Nephron (organoid): ENCODE measurements around the gene LNX1.

Experiments
- H3K27ac Mint-ChIP-seq, 3 experiments: 2 replicates each; pipeline ENCODE4 v1.8.0; 2020; ENCODE audit warnings: mixed read lengths in 3 of 3, mild to moderate bottlenecking in 2 of 3, moderate library complexity in 1 of 3
- H3K27me3 Mint-ChIP-seq: 2 replicates; pipeline ENCODE4 v1.8.0; 2021; ENCODE audit warnings: low read depth, mild to moderate bottlenecking, moderate library complexity, mixed read lengths
- H3K36me3 Mint-ChIP-seq: 2 replicates; pipeline ENCODE4 v1.8.0; 2020; ENCODE audit warnings: low read depth, mixed read lengths
- H3K4me1 Mint-ChIP-seq: 2 replicates; pipeline ENCODE4 v1.8.0; 2020; ENCODE audit warnings: mixed read lengths
- H3K4me3 Mint-ChIP-seq, 3 experiments: 2 replicates each; pipeline ENCODE4 v1.8.0; 2020; ENCODE audit warnings: mild to moderate bottlenecking in 3 of 3, mixed read lengths in 3 of 3, moderate library complexity in 2 of 3
- H3K9me3 Mint-ChIP-seq: 2 replicates; pipeline ENCODE4 v1.8.0; 2020; ENCODE audit warnings: mixed read lengths
- TF ChIP-seq, protein P1 (sequence below), 3 experiments: fragments of 200-600 bp; sonication (generic); IDR thresholded peaks; one replicate each; pipeline ENCODE4 v1.5.0; 2021; ENCODE audit warnings: antibody characterized with exemption in 3 of 3; ENCODE audit not compliant: unreplicated experiment in 3 of 3

The LNX1 gene

DNA sequence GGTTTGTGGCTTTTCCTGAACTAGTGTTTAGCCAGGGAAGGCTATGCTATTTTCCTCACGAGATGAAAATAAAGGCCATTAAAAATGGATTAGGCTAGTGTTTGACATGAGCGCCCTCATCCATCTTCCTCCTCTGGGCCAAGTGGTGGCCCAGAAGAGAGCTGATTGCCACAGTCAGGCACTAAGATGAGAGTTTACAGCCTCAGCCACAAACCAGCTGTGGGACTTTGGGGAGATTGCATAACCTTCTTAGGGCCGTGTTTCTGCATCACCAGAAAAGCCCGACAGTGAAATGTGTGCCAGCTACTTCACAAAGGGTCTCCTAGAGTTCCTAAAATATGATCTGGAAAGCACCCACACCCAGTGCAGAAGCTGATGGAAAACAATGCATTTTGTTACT, 42.3 kb upstream of the LNX1 start:
- TF ChIP-seq, protein P1, sequence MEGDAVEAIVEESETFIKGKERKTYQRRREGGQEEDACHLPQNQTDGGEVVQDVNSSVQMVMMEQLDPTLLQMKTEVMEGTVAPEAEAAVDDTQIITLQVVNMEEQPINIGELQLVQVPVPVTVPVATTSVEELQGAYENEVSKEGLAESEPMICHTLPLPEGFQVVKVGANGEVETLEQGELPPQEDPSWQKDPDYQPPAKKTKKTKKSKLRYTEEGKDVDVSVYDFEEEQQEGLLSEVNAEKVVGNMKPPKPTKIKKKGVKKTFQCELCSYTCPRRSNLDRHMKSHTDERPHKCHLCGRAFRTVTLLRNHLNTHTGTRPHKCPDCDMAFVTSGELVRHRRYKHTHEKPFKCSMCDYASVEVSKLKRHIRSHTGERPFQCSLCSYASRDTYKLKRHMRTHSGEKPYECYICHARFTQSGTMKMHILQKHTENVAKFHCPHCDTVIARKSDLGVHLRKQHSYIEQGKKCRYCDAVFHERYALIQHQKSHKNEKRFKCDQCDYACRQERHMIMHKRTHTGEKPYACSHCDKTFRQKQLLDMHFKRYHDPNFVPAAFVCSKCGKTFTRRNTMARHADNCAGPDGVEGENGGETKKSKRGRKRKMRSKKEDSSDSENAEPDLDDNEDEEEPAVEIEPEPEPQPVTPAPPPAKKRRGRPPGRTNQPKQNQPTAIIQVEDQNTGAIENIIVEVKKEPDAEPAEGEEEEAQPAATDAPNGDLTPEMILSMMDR (IDR thresholded peaks at IDR 0.05; ENCODE audit: unreplicated experiment in 3 of 3): no peak
- no peaks in the 10 kb centered on the region for H3K36me3 Mint-ChIP-seq
- no peak overlapping the region for H3K4me3 Mint-ChIP-seq
- peaks cover 4% of the 10 kb centered on the region for H3K27me3 Mint-ChIP-seq
- peaks cover 5% of the 10 kb centered on the region for H3K4me1 Mint-ChIP-seq
- no peak overlapping the region for H3K27ac Mint-ChIP-seq
- no peaks in the 10 kb centered on the region for H3K9me3 Mint-ChIP-seq

DNA sequence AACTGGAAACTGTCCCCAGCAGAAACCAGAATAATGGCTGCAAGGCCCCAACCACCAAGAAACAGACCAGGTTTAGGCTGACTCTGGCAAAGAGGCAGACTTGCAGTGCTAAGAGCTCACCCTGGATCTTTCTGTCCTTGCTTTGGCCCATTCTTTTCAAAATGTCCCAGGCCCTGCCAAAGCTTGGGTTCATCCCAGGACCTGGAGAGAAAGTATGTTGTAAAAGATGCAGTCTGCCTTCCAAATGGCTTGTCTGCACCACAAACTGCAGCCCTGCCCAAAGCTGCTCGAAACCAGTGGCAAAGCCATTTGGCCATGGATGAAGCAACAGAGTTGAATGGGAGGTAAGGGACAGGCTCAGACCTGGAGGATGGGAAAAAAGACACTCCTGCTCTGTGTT, 38.0 kb upstream of the LNX1 start:
- Mint-ChIP-seq H3K4me1 (no peaks in the 10 kb centered on the region), H3K4me3 (no peak overlapping the region), H3K9me3 (no peaks in the 10 kb centered on the region), H3K36me3 (no peaks in the 10 kb centered on the region), H3K27me3 (no peaks in the 10 kb centered on the region), H3K27ac (no peak overlapping the region)
- TF ChIP-seq, protein P1 (IDR thresholded peaks at IDR 0.05; ENCODE audit: unreplicated experiment in 3 of 3): no peak

DNA sequence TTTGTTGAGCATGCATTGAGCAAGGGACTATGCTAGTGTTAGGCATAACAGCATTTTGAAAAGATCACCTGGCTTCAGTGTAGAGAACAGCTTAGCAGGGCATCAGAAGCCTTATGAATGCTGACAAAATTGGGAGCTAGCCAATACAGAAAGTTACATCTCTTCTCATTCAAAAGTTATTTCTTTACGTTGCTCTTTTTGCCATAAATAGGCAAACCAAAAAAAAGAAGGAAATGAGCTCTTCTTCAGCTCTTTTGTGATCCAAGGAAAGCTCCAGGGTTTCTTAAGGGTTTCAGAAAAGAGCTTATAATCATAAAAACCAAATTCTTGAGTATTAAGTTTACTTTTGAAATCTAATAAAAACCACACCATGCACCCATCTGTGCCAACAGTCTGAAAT, 35.2 kb upstream of the LNX1 start:
- H3K36me3 Mint-ChIP-seq: no peaks in the 10 kb centered on the region
- TF ChIP-seq, protein P1 (IDR thresholded peaks at IDR 0.05; ENCODE audit: unreplicated experiment in 3 of 3): no peak
- no peaks in the 10 kb centered on the region for H3K27me3 Mint-ChIP-seq
- H3K9me3 Mint-ChIP-seq: peaks cover 3% of the 10 kb centered on the region
- no peaks in the 10 kb centered on the region for H3K4me1 Mint-ChIP-seq
- no peak overlapping the region for H3K4me3 Mint-ChIP-seq
- no peak overlapping the region for H3K27ac Mint-ChIP-seq

DNA sequence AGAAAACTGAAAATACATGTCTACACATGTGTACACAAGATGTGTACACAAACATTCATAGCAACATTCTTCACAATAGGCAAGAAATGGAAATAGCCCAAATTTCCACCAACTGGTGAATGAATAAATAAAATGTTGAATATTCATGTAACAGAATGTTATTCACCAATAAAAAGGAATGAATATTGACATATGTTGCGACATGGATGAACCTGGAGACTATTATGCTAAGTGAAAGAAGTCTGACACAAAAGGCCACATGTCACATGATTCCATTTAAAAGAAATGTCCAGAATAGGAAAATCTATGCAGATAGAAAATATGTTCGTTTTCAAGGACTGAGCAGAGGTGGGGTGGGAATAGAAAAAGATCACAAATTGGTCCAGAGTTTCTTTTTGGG, 34.6 kb upstream of the LNX1 start:
- Mint-ChIP-seq H3K4me3 (no peak overlapping the region), H3K27ac (no peak overlapping the region), H3K4me1 (no peaks in the 10 kb centered on the region), H3K9me3 (peaks cover 3% of the 10 kb centered on the region), H3K36me3 (no peaks in the 10 kb centered on the region), H3K27me3 (no peaks in the 10 kb centered on the region)
- TF ChIP-seq, protein P1 (IDR thresholded peaks at IDR 0.05; ENCODE audit: unreplicated experiment in 3 of 3): no peak

DNA sequence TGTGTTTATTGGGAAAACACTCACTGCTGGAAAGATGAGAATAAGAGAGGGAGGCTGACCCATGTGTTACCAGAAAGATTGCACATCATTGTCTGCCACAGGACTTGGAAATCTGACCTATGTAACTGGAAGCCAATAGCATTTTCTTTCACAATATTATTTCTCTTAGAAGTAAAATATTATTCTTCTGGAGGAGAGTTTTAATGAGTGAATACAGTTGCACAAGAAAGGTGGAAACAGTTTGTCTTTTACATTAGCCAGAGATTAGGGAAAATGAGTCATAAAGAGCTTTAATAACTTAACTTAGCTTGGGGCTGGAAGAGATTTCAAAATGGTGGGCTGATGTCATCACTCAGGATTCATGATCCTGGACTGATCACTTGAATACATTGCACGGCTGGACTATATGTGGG, 31.5 kb upstream of the LNX1 start:
- Mint-ChIP-seq H3K4me1 (no peaks in the 10 kb centered on the region), H3K27ac (no peak overlapping the region), H3K9me3 (peaks cover 3% of the 10 kb centered on the region), H3K36me3 (no peaks in the 10 kb centered on the region), H3K27me3 (no peaks in the 10 kb centered on the region), H3K4me3 (no peak overlapping the region)
- TF ChIP-seq, protein P1 (IDR thresholded peaks at IDR 0.05; ENCODE audit: unreplicated experiment in 3 of 3): no peak

DNA sequence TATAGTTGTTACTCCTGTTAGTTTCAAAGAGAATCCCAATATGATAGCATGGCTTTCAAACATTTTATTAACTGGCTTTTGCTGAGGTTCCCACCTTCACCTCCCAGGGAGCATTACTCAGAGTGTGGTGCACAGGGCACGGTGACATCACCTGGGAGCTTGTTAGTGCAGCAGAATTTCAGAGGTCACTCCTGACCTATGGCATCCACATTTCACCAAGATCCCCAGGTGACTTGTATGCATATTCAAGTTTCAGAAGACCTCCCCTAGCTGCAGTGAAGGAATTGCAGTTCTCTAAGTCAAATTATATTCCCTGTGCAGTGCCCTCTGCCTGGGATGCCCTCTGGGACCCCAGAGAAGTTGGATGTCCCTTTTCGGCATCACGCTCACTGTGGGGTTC, 29.7 kb upstream of the LNX1 start:
- TF ChIP-seq, protein P1 (IDR thresholded peaks at IDR 0.05; ENCODE audit: unreplicated experiment in 3 of 3): no peak
- H3K4me3 Mint-ChIP-seq: no peak overlapping the region
- no peak overlapping the region for H3K27ac Mint-ChIP-seq
- H3K36me3 Mint-ChIP-seq: no peaks in the 10 kb centered on the region
- H3K9me3 Mint-ChIP-seq: peaks cover 3% of the 10 kb centered on the region
- H3K27me3 Mint-ChIP-seq: no peaks in the 10 kb centered on the region
- no peaks in the 10 kb centered on the region for H3K4me1 Mint-ChIP-seq
